Neuronal stem cell (in vitro differentiated cells): ENCODE data around the gene EMX2. TPM values are rescaled to one million over a fixed set of nuclear protein-coding genes. Genes with fewer than 3 reads are reported as not detected.
A peak's percentile ranks its signal among the peaks of the same experiment; 100 is the strongest.

Source experiments
- DNase-seq: peaks from one replicate; pipeline ENCODE4 v3.0.0-alpha.2; 2013; ENCODE audit warnings: low spot score
- H2AFZ ChIP-seq: one replicate; pipeline ENCODE4 v1.6.1; 2013; ENCODE audit warnings: mild to moderate bottlenecking, low read length, inconsistent platforms
- H2AK5ac ChIP-seq: 2 replicates; pipeline ENCODE4 v1.6.1; 2013; ENCODE audit warnings: low read depth, mild to moderate bottlenecking, inconsistent platforms, low read length, moderate library complexity, mixed read lengths
- H2BK120ac ChIP-seq: 2 replicates; pipeline ENCODE4 v1.6.1; 2013; ENCODE audit warnings: low read depth, mild to moderate bottlenecking, inconsistent platforms, low read length, moderate library complexity, mixed read lengths
- H2BK12ac ChIP-seq: one replicate; pipeline ENCODE4 v1.6.1; 2013; ENCODE audit warnings: low read length, inconsistent platforms
- H2BK15ac ChIP-seq: 2 replicates; pipeline ENCODE4 v1.6.1; 2013; ENCODE audit warnings: mild to moderate bottlenecking, low read length, inconsistent platforms, mixed read lengths
- H2BK5ac ChIP-seq: one replicate; pipeline ENCODE4 v1.6.1; 2013; ENCODE audit warnings: inconsistent platforms, mild to moderate bottlenecking, low read length, moderate library complexity
- H3K14ac ChIP-seq: one replicate; pipeline ENCODE4 v1.6.1; 2013; ENCODE audit warnings: low read length, inconsistent platforms
- H3K18ac ChIP-seq: 2 replicates; pipeline ENCODE4 v1.6.1; 2013; ENCODE audit warnings: low read length, inconsistent platforms
- H3K23ac ChIP-seq: 2 replicates; pipeline ENCODE4 v1.6.1; 2013; ENCODE audit warnings: low read depth, mild to moderate bottlenecking, mixed read lengths, low read length, inconsistent platforms; ENCODE audit not compliant: poor library complexity
- H3K27ac ChIP-seq: replicated peaks from 3 replicates; pipeline ENCODE4 v1.5.1; 2013; ENCODE audit warnings: low read length, inconsistent platforms
- H3K27me3 ChIP-seq, 3 experiments: 2 replicates each; pipeline ENCODE4 v1.6.1; 2013; ENCODE audit warnings: low read length in 3 of 3, mild to moderate bottlenecking in 2 of 3, inconsistent platforms in 1 of 3, low read depth in 1 of 3, mixed read lengths in 1 of 3, moderate library complexity in 1 of 3; ENCODE audit not compliant: control insufficient read depth in 3 of 3, insufficient read depth in 3 of 3
- H3K36me3 ChIP-seq, 2 donors: replicated peaks in 1 of 2; 2 replicates each; pipeline ENCODE4 v1.6.1; 2013; ENCODE audit warnings: low read length in 2 of 2; ENCODE audit not compliant: control insufficient read depth in 2 of 2, insufficient read depth in 2 of 2
- H3K4ac ChIP-seq: 2 replicates; pipeline ENCODE4 v1.6.1; 2013; ENCODE audit warnings: inconsistent platforms, mild to moderate bottlenecking, low read length, moderate library complexity
- H3K4me1 ChIP-seq, 2 donors: 1 replicate in 1 of 2; 2 replicates in 1 of 2; pipeline ENCODE4 v1.6.1; 2013; ENCODE audit warnings: low read length in 2 of 2, low read depth in 1 of 2; ENCODE audit not compliant: control insufficient read depth in 2 of 2, insufficient read depth in 1 of 2
- H3K4me2 ChIP-seq: one replicate; pipeline ENCODE4 v1.6.1; 2013; ENCODE audit warnings: mild to moderate bottlenecking, low read length, inconsistent platforms; ENCODE audit not compliant: insufficient read depth, poor library complexity, severe bottlenecking
- H3K4me3 ChIP-seq, 2 donors: 2 replicates each; pipeline ENCODE4 v1.5.1; 2013; ENCODE audit warnings: low read length in 2 of 2, mild to moderate bottlenecking in 2 of 2, inconsistent platforms in 1 of 2, moderate library complexity in 1 of 2
- H3K79me1 ChIP-seq: one replicate; pipeline ENCODE4 v1.6.1; 2013; ENCODE audit warnings: low read depth, mild to moderate bottlenecking, inconsistent platforms, low read length, moderate library complexity
- H3K9ac ChIP-seq: one replicate; pipeline ENCODE4 v1.6.1; 2013; ENCODE audit warnings: mild to moderate bottlenecking, low read depth, low read length, inconsistent platforms; ENCODE audit not compliant: poor library complexity
- H3K9me3 ChIP-seq, 2 donors: replicated peaks in 1 of 2; 2 replicates each; pipeline versions ENCODE3 to v1.6.1; 2013; ENCODE audit warnings: low read length in 2 of 2, mild to moderate bottlenecking in 2 of 2, inconsistent platforms in 1 of 2, low read depth in 1 of 2, mixed read lengths in 1 of 2, moderate library complexity in 1 of 2; ENCODE audit not compliant: control insufficient read depth in 2 of 2, insufficient read depth in 1 of 2
- H4K8ac ChIP-seq: one replicate; pipeline ENCODE4 v1.6.1; 2013; ENCODE audit warnings: low read depth, mild to moderate bottlenecking, inconsistent platforms, low read length, moderate library complexity
- H4K91ac ChIP-seq: one replicate; pipeline ENCODE4 v1.6.1; 2013; ENCODE audit warnings: low read length, low read depth, mild to moderate bottlenecking, inconsistent platforms; ENCODE audit not compliant: poor library complexity
- WGBS, 2 donors: extraction: QIAGEN DNeasy Blood & Tissue Kit; methylation state at CpG; one replicate each; pipeline ENCODE4 v1.1.7; 2013; ENCODE audit warnings: missing lambda C conversion rate in 2 of 2, mixed read lengths in 1 of 2; ENCODE audit not compliant: insufficient read length in 2 of 2, insufficient replicate concordance in 1 of 2; ENCODE audit errors: extremely low coverage in 2 of 2; 5-methylcytosine and 5-hydroxymethylcytosine counted together
- polyA plus RNA-seq, 2 experiments: library from polyadenylated mRNA; stranded (reverse); fragments of 200-250 nt; gene quantifications; one replicate each; pipeline ENCODE4 v1.2.3, GENCODE V29; 2013

EMX2 gene
- polyA plus RNA-seq (2013, experiment 1 of 2) = 14.9 TPM
- polyA plus RNA-seq (2013, experiment 2 of 2) = 14.7 TPM

- Histone ChIP-seq H2BK120ac (peak within 1 kb of the TSS; percentile 6), H3K4ac (peak within 1 kb of the TSS; percentile 79), H3K79me1 (no peaks in the 10 kb centered on the region), H3K4me1 (peaks cover 0 to 27% of the 10 kb centered on the region in 2 donors), H3K36me3 (no peaks in the 10 kb centered on the region), H3K18ac (peak within 1 kb of the TSS; percentile 98), H3K23ac (peak within 1 kb of the TSS; percentile 92), H2AFZ (peak within 1 kb of the TSS; percentile 74), H3K4me2 (peak within 1 kb of the TSS; percentile 99), H3K14ac (peak within 1 kb of the TSS; percentile 58), H3K27me3 (peaks cover 47 to 100% (median 87%) of the 10 kb centered on the region in 3 experiments), H3K9me3 (peaks cover 0 to 1% of the 10 kb centered on the region in 2 donors), H2BK5ac (peak within 1 kb of the TSS; percentile 77), H3K9ac (peak within 1 kb of the TSS; percentile 97), H2AK5ac (peak within 1 kb of the TSS; percentile 53), H4K8ac (no peak within 1 kb of the TSS), H4K91ac (no peak within 1 kb of the TSS), H3K27ac (no peak within 1 kb of the TSS), H2BK12ac (peak within 1 kb of the TSS; percentile 96), H3K4me3 (peak within 1 kb of the TSS in 1 of 2 donors; percentile 90), H2BK15ac (peak within 1 kb of the TSS; percentile 82)
- WGBS, 2 donors = no CpG with 5 or more reads among the region's 26 CpGs
- DNase-seq = no peak
These were observed at the start of gene EMX2 for GRCh38 chr10:117542706-117543224. TSS of gene EMX2 (plus strand) at chr10:117542746. CDS start at chr10:117543268, 522 bp downstream.

DNA sequence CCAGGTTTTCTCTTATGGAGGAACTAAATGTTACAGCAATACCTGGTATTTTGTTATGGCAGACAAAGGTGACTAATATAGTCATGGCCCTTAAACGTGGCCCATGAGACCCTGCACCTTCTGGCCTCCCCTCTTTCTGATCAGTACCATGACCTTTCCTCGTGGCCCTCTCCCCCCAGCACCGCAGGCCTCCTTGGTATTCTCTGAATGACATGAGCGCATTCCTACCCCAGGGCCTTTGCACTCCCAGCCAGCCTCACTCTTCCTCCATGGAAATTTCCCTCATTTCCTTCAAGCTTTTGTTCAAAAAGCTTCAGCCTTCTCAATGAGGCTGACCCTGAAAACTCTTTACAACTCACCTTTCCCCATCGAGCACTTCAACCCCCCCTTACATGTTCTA is 46.5 kb upstream of the EMX2 start:
- no peak overlapping the region for H3K4me3 ChIP-seq
- no peak overlapping the region for H2BK120ac ChIP-seq
- H3K27ac ChIP-seq = no peak overlapping the region
- no peak overlapping the region for H3K4me2 ChIP-seq
- DNase-seq = no peak
- H4K8ac ChIP-seq = no peak overlapping the region
- no peak overlapping the region for H2BK12ac ChIP-seq
- peaks cover 0 to 7% of the 10 kb centered on the region in 2 donors for H3K4me1 ChIP-seq
- H3K79me1 ChIP-seq = no peaks in the 10 kb centered on the region
- no peak overlapping the region for H3K18ac ChIP-seq
- H3K4ac ChIP-seq = no peak overlapping the region
- no peaks in the 10 kb centered on the region for H3K36me3 ChIP-seq
- H3K9ac ChIP-seq = no peak overlapping the region
- peaks cover 0 to 9% (median 0%) of the 10 kb centered on the region in 3 experiments for H3K27me3 ChIP-seq
- H3K14ac ChIP-seq = no peak overlapping the region
- H4K91ac ChIP-seq = no peak overlapping the region
- H2BK15ac ChIP-seq = no peak overlapping the region
- no peaks in the 10 kb centered on the region for H3K9me3 ChIP-seq
- H2BK5ac ChIP-seq = no peak overlapping the region
- no peak overlapping the region for H3K23ac ChIP-seq
- H2AFZ ChIP-seq = no peak overlapping the region
- WGBS, 2 donors = no CpG with 5 or more reads among the region's 5 CpGs
- H2AK5ac ChIP-seq = no peak overlapping the region

DNA sequence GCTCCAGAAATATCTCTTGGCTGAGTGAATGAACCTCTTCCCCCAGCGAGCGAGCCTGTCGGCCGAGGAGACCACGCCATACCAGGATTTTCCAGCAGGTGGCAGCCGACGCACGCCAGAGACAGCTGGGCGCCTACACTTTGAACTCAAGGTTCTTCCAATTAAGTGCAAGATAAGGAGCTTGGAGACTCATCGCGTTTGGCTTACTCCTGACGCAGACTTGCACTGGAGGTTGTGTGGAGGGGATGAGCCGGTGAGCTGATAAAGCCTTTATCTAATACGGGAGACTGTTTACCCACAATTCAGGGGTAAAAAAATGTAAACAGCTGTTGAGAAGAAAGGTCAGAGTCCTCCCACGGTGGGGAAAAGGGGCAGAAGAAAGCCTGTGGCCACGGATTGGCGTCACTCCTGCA is 45.9 kb upstream of the EMX2 start:
- H2BK5ac ChIP-seq = no peak overlapping the region
- H2BK15ac ChIP-seq = no peak overlapping the region
- H2AK5ac ChIP-seq = no peak overlapping the region
- no peak overlapping the region for H2AFZ ChIP-seq
- H4K8ac ChIP-seq = no peak overlapping the region
- no peak overlapping the region for H3K4ac ChIP-seq
- peak; percentile 82 for DNase-seq
- H3K9me3 ChIP-seq = no peaks in the 10 kb centered on the region
- H3K4me3 ChIP-seq = no peak overlapping the region
- H3K14ac ChIP-seq = no peak overlapping the region
- no CpG with 5 or more reads among the region's 17 CpGs for WGBS, 2 donors
- no peak overlapping the region for H2BK120ac ChIP-seq
- no peaks in the 10 kb centered on the region for H3K36me3 ChIP-seq
- no peaks in the 10 kb centered on the region for H3K79me1 ChIP-seq
- H3K4me2 ChIP-seq = no peak overlapping the region
- H2BK12ac ChIP-seq = no peak overlapping the region
- peaks cover 0 to 9% of the 10 kb centered on the region in 2 donors for H3K4me1 ChIP-seq
- no peak overlapping the region for H4K91ac ChIP-seq
- H3K27me3 ChIP-seq = peaks cover 0 to 12% (median 0%) of the 10 kb centered on the region in 3 experiments
- H3K18ac ChIP-seq = no peak overlapping the region
- no peak overlapping the region for H3K27ac ChIP-seq
- H3K23ac ChIP-seq = no peak overlapping the region
- H3K9ac ChIP-seq = no peak overlapping the region

DNA sequence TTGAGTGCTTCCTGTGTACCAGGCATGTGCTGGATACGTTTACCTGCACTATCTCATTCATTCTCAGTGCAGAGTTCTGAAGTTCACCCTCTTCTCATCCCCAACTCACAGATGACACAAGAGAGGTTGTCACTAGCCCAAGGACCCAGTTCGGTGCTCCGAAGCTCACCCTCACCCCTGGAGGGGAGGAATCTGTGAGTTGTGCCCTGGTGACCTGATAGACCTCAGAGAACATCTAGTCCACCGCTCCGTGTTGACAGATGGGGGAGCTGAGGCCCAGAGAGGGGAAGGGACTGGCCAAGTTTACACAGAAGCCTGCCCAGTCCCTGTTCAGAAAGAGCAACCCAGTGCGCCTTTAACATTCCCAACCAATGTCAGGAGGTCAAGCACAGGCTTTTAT is 44.8 kb upstream of the EMX2 start:
- Histone ChIP-seq H3K9ac (no peak overlapping the region), H2BK12ac (no peak overlapping the region)
- no CpG with 5 or more reads among the region's 6 CpGs for WGBS, 2 donors

More for the DNA sequence above, 44.8 kb upstream of the EMX2 start:
- H4K91ac ChIP-seq = no peak overlapping the region
- H3K4ac ChIP-seq = no peak overlapping the region
- H3K4me1 ChIP-seq = peaks cover 0 to 15% of the 10 kb centered on the region in 2 donors
- no peaks in the 10 kb centered on the region for H3K36me3 ChIP-seq
- H3K79me1 ChIP-seq = no peaks in the 10 kb centered on the region
- H2BK5ac ChIP-seq = no peak overlapping the region
- H2AK5ac ChIP-seq = peak overlapping the region; percentile 40
- no peak overlapping the region for H3K18ac ChIP-seq
- no peaks in the 10 kb centered on the region for H3K9me3 ChIP-seq
- H2BK120ac ChIP-seq = no peak overlapping the region
- no peak overlapping the region for H3K4me2 ChIP-seq
- no peak overlapping the region for H4K8ac ChIP-seq
- H3K14ac ChIP-seq = no peak overlapping the region
- H2BK15ac ChIP-seq = no peak overlapping the region
- DNase-seq = no peak
- no peak overlapping the region for H2AFZ ChIP-seq
- H3K23ac ChIP-seq = no peak overlapping the region
- H3K27me3 ChIP-seq = peaks cover 0 to 18% (median 0%) of the 10 kb centered on the region in 3 experiments
- no peak overlapping the region for H3K27ac ChIP-seq
- H3K4me3 ChIP-seq = no peak overlapping the region
